ENCODE results near the gene BCAS2.

BCAS2 gene

DNA sequence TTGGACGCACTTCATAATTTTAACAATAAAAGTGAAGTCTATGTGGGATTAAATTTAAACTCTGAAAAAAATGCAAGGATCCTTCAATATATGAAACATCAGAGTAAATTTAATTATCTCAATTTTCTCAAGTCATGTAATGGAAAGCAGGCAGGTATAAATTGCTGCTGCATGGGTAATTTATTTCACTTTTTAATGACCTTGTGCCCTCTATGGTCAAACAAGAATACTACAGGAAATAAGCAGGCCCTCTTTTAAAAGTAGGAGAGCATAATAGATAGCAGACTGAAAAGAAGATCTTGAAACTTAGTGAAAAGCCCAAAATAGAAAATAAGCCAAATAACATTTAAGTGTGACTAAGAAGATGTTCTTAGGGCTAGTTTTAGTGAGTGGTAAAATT lies 22.9 kb downstream of the BCAS2 start:
- DNase-seq: peak in 1 of 2 donors; percentile 45

DNA sequence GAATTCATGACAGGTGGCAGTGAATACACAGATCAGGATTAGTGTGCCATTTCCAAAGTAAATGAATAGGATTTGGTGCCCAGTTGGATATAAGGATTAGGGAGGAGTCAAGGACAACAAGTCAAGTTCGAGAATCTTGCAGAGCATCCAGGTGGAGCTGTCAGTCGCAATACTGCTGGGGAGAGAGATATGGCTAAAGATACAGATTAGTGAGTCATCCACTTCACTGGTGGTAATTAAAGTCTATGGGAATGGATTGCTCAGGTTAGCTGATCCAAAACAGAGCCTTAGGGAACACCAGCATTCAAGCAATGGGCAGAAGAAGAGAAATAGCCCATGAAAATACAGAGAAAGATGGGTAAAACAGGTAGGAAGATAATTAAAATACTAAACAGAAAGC lies 26.8 kb downstream of the BCAS2 start:
- DNase-seq: no peak

DNA sequence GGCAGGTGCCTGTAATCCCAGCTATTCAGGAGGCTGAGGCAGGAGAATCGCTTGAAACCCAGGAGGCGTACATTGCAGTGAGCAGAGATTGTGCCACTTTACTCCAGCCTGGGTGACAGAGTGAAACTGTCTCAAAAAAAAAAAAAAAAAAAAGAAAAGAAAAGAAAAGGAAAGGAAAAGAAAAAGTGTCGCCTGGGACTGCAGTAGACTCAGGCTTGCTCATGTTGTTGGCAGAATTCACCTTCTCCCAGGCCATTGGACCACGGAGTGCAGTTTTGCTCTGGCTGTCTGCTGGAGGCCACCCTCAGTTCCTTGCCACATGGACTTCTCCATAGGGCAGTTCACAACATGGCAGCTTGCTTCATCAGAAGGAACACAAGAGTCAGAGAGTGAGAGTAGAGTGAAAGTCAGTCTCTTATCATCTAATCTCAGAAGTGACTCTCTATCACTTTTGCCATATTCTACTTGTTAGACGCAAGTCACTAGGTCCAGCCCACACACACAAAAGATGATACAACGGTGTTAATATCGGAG lies 29.2 kb downstream of the BCAS2 start:
- no peak for DNase-seq

DNA sequence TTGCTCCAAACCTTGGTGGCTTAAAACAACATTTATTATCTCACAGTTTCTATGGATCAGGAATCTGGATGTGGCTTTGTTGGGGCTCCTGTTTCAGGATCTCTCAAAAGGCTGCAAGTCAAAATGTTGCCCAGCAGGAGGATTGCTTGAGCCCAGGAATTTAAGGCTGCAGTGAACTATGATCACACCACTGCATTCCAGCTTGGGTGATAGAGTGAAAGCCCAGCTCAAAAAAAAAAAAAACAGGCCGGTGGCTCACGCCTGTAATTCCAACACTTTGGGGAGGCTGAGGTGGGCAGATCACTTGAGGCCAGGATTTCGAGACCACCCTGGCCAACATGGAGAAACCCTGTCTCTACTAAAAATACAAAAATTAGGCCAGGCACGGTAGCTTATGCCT lies 30.0 kb downstream of the BCAS2 start:
- no peak for DNase-seq

DNA sequence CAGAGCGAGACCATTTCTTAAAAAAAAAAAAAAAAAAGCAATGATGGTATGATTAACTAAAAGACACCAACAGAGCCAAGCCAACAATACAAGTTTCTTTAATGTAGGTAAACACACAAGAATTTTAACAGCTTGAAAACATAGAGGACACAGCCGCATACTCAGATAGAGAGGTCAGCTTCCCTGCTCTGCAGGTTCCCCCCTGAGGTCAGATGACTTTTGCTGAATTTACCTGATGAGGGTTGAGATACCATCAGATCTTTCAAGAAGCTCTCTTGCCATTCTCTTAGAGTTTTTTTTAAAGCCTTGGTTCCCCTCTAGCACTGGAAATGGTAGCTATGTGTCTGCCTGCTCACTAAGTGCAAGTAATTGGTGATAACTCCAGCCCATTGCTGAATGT lies 31.1 kb downstream of the BCAS2 start:
- no peak for DNase-seq

DNA sequence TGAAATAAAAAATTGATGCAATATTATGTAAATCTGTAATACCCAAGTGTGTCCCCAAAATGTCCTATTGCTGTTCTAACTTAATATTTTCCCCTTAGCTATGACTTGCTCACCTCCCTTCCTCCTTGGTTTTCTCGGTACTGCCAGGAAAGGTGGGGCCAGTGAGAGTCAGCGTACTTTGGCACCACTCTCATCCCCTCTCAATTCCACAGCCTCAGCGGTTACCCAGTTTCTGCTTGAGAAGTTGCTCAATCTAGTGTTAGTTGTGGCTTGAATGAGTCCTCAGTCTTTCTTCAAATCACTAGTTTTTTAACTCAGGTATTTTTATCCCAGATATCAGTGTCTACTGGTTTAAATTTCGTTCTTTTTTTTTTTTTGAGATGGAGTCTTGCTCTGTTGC lies 32.3 kb downstream of the BCAS2 start:
- DNase-seq: no peak

DNA sequence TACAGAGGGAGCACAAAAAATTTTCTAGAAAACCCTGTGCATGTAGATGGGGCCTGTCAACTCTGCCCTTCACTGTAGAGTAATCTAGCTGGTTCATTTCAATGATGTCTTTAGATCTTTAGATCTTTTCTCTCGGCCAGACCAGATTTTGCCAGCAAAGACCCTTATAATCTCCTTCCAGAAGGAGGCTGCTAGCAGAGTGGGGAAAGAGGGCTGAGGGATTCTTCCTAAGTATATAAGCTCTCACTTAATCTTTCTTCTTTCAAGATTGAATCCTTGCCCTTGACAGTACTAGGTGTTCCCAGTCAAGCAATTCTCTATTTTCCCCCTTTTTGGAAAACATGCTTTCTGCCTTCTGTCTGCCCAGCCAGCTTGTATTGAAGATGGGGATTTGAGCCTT lies 34.3 kb downstream of the BCAS2 start:
- DNase-seq: no peak

DNA sequence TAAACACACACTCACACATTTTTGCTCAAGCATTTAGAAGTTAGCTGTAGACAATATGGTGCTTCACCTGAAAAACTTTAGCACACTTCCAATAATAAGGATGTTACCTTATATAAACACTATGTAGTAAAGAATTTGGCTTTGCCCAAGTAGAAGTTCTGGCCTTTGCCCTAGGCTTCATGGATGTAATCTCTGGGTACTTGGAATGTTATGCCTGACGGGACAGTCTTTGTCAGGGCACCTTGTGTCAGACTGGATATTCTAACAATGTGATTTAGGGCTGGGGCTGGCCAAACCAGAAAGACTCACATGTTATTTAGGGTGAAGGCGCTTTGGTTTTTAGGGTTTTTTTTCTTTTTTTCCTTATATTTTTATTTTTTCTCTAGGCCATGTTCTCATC lies 35.6 kb downstream of the BCAS2 start:
- DNase-seq: no peak

DNA sequence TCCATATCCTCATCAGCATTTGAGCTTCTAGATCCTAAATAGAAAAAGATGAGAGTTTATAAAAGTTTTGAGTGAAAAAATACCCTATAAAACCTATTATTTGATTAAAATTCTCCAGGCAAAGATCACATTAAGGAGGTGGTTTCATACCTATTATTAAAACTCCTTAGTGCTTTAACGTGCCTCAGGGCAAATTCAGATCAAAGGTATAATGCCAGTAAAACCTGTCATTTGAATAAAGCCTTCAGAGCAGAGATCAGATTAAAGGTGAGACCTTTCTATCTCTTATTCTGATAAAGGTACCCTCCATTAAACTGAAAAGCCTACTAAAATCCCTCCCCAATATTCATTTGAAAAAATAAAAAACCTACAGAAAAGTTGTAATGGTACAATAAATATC lies 36.1 kb downstream of the BCAS2 start:
- DNase-seq: no peak

DNA sequence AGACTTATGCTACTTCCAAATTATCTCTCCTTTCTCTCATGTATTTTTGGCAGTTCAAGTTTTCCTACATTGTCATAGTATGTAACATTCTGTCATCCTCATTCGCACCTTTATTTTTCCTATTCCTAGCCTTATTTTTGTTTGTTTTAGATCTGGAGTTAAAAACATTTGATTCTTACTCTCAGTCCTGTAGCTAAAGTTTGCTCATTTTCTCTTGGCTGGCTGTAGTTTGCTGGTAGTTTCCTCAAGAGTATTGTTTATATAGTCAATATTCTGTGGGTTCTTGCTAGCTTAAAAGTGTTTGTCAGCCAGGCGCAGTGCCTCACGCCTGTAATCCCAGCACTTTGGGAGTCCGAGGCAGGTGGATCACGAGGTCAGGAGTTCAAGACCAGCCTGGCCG lies 40.6 kb downstream of the BCAS2 start:
- no peak for DNase-seq

DNA sequence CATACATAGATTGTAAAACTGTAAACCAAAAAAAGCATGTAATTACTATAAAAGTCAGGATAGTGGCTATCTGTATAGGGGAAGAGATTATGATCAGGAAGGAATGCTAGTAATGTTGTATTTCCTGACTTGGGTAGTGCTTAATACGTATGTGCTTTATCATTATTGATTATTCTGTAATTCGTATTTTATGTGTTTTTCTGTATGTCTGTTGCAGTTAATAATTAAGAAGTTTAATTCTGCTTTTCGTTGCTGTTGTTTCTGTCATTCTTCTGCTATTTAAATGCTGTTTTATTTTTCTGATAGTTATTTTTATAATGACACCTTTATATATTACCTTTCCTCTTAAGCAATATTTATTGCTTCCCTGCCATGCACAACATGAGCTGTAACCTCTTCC lies 41.1 kb downstream of the BCAS2 start:
- DNase-seq: no peak

DNA sequence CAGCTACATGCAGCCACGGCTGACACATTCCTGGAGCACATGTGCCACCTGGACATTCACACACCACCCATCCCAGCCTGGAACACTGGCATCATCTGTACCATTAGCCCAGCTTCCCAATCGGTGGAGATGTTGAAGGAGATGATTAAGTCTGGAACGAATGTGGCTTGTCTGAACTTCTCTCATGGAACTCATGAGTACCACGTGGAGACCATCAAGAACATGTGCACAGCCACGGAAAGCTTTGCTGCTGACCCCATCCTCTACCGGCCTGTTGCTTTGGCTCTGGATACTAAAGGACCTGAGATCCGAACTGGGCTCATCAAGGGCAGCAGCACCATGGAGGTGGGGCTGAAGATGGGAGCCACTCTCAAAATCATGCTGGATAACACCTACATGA lies 45.4 kb downstream of the BCAS2 start:
- DNase-seq: no peak

DNA sequence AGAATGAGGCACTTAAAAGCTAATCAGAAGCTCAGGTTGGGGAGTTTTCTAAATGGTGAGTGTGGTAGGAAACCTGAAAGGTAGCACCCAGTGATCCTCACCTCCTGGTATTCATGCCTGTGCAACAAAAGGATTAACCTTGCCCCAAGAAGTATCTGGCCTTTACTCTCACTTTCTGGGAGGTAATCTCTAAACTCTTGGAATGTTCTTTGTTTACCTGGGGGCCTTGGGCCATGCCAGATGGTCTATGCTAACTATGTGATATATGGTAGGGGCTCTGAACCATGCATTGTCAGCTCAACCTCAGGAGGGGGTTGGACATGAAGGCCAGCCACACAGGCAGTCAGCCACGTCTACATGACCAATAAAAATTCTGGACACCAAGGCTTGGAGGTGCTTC lies 46.0 kb downstream of the BCAS2 start:
- no peak for DNase-seq

DNA sequence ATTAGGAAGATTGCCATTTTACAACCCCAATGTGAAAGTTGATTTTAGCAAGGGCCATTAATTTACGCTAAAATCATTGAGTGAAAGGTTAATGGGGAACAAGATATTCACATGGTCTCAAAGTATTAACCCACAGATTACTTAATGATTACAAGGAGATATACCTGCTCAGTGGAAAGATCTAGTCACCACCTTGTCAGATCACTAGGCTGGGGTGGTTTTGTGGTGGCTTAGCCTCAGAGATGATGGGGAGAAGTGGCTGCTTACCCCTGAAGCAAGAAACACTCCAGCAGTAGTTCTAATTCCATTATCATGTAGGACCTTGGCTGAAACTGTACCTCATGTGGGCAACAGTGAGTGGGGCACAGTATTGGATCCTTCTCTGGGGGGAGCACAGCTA lies 50.3 kb downstream of the BCAS2 start:
- DNase-seq: no peak

DNA sequence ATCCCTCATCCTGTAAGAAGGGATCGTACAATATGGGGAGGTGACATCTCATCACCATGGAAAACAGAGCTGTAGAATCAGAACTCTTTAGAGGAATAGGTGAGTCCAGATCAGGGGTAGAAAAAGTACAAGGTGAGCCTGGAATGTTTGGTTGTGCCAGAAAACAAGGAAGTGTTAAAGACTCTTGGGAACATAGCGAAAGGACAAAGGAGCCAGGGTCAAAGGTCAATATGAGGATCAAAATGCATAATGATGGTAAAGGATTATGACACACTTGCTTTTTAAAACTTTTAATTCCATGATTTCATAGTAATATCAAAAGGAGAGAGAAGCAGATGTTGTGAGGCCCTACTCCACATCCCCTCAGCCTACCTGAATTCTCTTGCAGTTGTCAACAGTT lies 51.2 kb downstream of the BCAS2 start:
- DNase-seq: no peak

DNA sequence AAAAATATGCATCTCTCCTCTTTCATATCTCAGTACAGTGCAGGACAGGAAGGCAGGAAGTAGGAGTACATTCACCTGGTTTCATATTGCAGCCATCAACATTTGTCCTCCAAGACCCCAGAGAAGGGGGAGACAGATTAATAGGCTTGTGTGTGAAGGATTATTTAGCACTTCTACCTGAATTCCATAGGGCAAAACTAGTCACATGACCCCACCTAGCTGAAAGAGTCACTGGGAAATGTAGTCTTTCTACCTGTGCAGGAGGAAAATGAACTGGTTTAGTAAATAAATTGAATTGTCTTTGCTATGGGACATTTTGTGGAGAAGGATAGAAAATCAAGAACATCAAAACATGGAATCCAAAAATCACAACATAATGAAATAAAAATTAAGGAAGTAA lies 56.5 kb downstream of the BCAS2 start:
- no peak for DNase-seq

DNA sequence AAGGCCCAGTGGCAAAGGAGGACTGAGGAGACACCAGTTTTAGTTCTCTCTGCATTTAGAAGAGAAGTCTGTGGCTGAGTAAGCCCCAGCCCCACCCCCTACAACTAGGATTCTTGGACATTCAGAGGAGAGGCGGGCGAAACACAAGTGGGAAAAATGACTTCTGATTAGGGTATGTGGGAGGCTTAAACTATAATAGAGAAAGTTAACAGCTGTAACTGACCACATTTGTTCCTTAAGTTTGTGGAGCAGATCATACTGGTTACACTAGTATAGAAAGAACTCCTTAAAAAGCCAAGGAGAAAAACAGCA lies 59.2 kb downstream of the BCAS2 start:
- DNase-seq: no peak

DNA sequence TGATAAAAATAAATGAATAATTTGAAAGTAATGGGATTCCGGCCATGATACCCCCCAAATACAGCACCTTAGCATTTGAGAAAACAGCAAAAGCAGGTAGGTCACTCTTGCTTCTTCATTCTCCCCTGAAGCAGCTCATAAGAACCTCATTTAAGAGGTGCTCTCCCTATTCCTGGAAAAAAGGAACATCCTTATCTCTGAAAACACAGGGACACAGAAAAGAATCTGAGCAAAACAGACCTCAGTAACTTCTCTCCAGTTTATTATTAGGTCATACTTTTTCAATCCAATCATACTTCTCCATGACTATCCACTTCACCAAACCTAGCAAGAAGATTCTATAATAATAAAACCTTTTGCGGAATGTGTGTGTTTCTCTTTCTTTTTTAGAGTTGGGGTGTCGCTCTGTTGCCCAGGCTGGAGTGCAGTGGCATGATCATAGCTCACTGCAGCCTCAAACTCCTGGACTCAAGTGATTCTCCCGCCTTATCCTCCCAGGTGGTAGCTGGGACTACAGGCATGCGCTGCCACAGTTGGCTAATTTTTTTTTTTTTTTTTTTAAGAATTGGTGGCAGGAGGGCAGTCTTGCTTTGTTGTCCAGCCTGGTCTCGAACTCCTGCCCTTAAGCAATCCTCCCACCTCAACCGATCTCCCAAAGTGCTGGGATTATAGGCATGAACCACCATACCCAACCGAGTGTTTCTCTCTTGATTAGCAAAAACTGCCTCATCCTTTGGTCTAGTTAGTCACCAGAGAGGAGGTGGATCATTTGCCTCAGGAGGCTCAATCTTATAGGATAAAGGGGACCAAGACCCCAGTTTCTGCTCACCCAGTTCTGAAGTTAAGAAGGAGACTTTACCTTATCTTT lies 59.8 kb downstream of the BCAS2 start:
- no peak for DNase-seq

All from CD4-positive, alpha-beta T cell treated with Interferon alpha-2 for 1 hour (primary cell).